Spleen (tissue), 7 donors: Measurements from ENCODE around the gene OR2T1.
"Not testable (repeated sequence)": the region's sequence is repeated elsewhere in the genome, so short reads cannot be mapped to it uniquely, and the experiment has no call there.

Source experiments
- CTCF ChIP-seq, 11 experiments: fragments of 200-600 bp in 7 of 11; fragments of 450-650 bp in 4 of 11; sonication (generic) in 4 of 11; IDR thresholded peaks in 8 of 11; conservative IDR thresholded peaks in 3 of 11; 1 replicate in 7 of 11; 2 replicates in 4 of 11; pipeline versions ENCODE4 v1.4.0 to v1.8.0; 2016 to 2021; ENCODE audit warnings: antibody characterized with exemption in 11 of 11, inconsistent platforms in 4 of 11, mild to moderate bottlenecking in 1 of 11
- POLR2A ChIP-seq, 3 donors: fragments of 450-650 bp; IDR thresholded peaks; one replicate each; pipeline ENCODE4 v1.5.1; 2017; ENCODE audit warnings: antibody characterized with exemption in 3 of 3, mild to moderate bottlenecking in 1 of 3
- donor health status: DM: no; HTN: no; CAD: no; lungs with moderate emphysema.
- donor health status: DM: no; HTN: no; CAD: no.
- donor health status: DM: no; HTN: no; CAD: no.

- TF ChIP-seq POLR2A (IDR thresholded peaks at IDR 0.05); CTCF (IDR thresholded peaks at IDR 0.05 in 8 of 11, conservative IDR thresholded peaks at IDR 0.05 in 3 of 11): not testable (repeated sequence)
Measured at GRCh38 chr1:248449821-248450465, 47.1 kb downstream of the OR2T1 start.
